OCI-LY7 (cell line): ENCODE data around the gene TUFM. TPM values are rescaled to one million over a fixed set of nuclear protein-coding genes. Genes with fewer than 3 reads are reported as not detected.

Source experiments
- BruUV-seq: library from RNA; stranded (reverse); fragments of 400-500 nt; replicated peaks from 2 replicates; lab custom pipeline; 2021; lab: Mats Ljungman, UMichigan
- CTCF ChIA-PET: fragments of 300-600 bp; sonication (Branson Sonifier 250); formaldehyde crosslinking; loops from one replicate; lab custom pipeline; 2022; ENCODE audit warnings: antibody characterized with exemption; ENCODE audit not compliant: unreplicated experiment; lab: Charles Lee
- POLR2A ChIA-PET: fragments of 300-600 bp; sonication (Branson Sonifier 250); formaldehyde crosslinking; loops from one replicate; lab custom pipeline; 2022; ENCODE audit warnings: antibody characterized with exemption; lab: Charles Lee
- DNase-seq: peaks from one replicate; pipeline ENCODE4 v3.0.0-alpha.2; 2015; ENCODE audit warnings: low spot score
- H2AFZ ChIP-seq: fragments of 200-600 bp; sonication (generic), shearing (Covaris generic); 2 replicates; pipeline ENCODE4 v1.6.1; 2014; ENCODE audit warnings: mild to moderate bottlenecking, antibody characterized with exemption, low read length, moderate library complexity
- H3K27ac ChIP-seq: fragments of 200-600 bp; sonication (generic); 2 replicates; pipeline ENCODE4 v1.5.1; 2014; ENCODE audit warnings: mixed run types, low read depth, mild to moderate bottlenecking, moderate library complexity, low read length, inconsistent platforms; ENCODE audit not compliant: poor library complexity, severe bottlenecking
- H3K36me3 ChIP-seq: fragments of 200-600 bp; sonication (generic); 2 replicates; pipeline ENCODE4 v1.6.1; 2014; ENCODE audit warnings: mild to moderate bottlenecking, antibody characterized with exemption, low read length, moderate library complexity, mixed read lengths; ENCODE audit not compliant: insufficient read depth
- H3K4me1 ChIP-seq: fragments of 200-600 bp; sonication (generic); 2 replicates; pipeline ENCODE4 v1.5.1; 2014; ENCODE audit warnings: mild to moderate bottlenecking, low read length; ENCODE audit not compliant: insufficient read depth, poor library complexity, severe bottlenecking
- H3K4me2 ChIP-seq: fragments of 200-600 bp; sonication (generic); 2 replicates; pipeline ENCODE4 v1.6.1; 2014; ENCODE audit warnings: mild to moderate bottlenecking, low read length
- H3K4me3 ChIP-seq: fragments of 200-600 bp; sonication (generic); 2 replicates; pipeline ENCODE4 v1.5.1; 2014; ENCODE audit warnings: mild to moderate bottlenecking, low read depth, low read length; ENCODE audit not compliant: poor library complexity, severe bottlenecking
- H3K79me2 ChIP-seq: fragments of 200-600 bp; sonication (generic); 2 replicates; pipeline ENCODE4 v1.6.1; 2016; ENCODE audit warnings: low read depth, mild to moderate bottlenecking, low read length, moderate library complexity, mixed read lengths; ENCODE audit not compliant: insufficient read depth
- H3K9me2 ChIP-seq: fragments of 200-600 bp; sonication (generic); 2 replicates; pipeline ENCODE4 v1.6.1; 2016; ENCODE audit warnings: mild to moderate bottlenecking, low read length, mixed read lengths; ENCODE audit not compliant: insufficient read depth
- H3K9me3 ChIP-seq: fragments of 200-600 bp; sonication (generic); 2 replicates; pipeline ENCODE4 v1.6.1; 2014; ENCODE audit warnings: mild to moderate bottlenecking, mixed run types, low read length, mixed read lengths
- H4K20me1 ChIP-seq: fragments of 200-600 bp; sonication (generic); 2 replicates; pipeline ENCODE4 v1.6.1; 2014; ENCODE audit warnings: mild to moderate bottlenecking, antibody characterized with exemption, low read length, moderate library complexity, mixed read lengths; ENCODE audit not compliant: insufficient read depth
- CTCF ChIP-seq: fragments of 200-600 bp; sonication (generic); conservative IDR thresholded peaks from 2 replicates; pipeline ENCODE4 v1.5.1; 2014; ENCODE audit warnings: mild to moderate bottlenecking, antibody characterized with exemption, low read length, moderate library complexity, mixed read lengths
- EZH2phosphoT487 ChIP-seq: fragments of 200-600 bp; sonication (generic); IDR thresholded peaks from 2 replicates; pipeline ENCODE4 v1.6.1; 2018; ENCODE audit warnings: low read depth, borderline replicate concordance, mild to moderate bottlenecking, mixed run types, antibody characterized with exemption, low read length, moderate library complexity, mixed read lengths
- intact Hi-C: fragments of 100-400 bp; cut with micrococcal nuclease; formaldehyde crosslinking; loops from one replicate; pipeline ENCODE4 v1.10.0; 2022; ENCODE audit not compliant: unreplicated experiment
- total RNA-seq, 2 experiments: library from RNA; depleted of rRNA in 1 of 2; stranded (reverse); fragments of >200 nt in 1 of 2; shearing (Covaris generic) in 1 of 2; gene quantifications; 2 replicates each; pipeline ENCODE4 v1.2.3, GENCODE V29; 2014 to 2022

The TUFM gene
- total RNA-seq, 2 experiments from 2014 or later: 184 to 211 TPM

GRCh38 chr16:28839004-28839639, 7.0 kb downstream of the TUFM start:
- BruUV-seq: no TSS peak
- Histone ChIP-seq H3K4me3 (no peak overlapping the region), H3K9me2 (no peaks in the 10 kb centered on the region), H2AFZ (no peak overlapping the region), H3K4me1 (no peaks in the 10 kb centered on the region), H3K36me3 (peaks cover 91% of the 10 kb centered on the region), H3K27ac (no peak overlapping the region), H4K20me1 (no peaks in the 10 kb centered on the region), H3K9me3 (no peaks in the 10 kb centered on the region), H3K79me2 (peaks cover 3% of the 10 kb centered on the region; the same call in 1 of the 2 replicates), H3K4me2 (no peak overlapping the region)
- DNase-seq: no peak
- intact Hi-C loops: no loop called here
- CTCF ChIA-PET: no interaction called here
- TF ChIP-seq CTCF: no peak
- no peak for TF ChIP-seq EZH2phosphoT487
- POLR2A ChIA-PET: interaction anchor here (2.1 kb wide), 1 partner anchor 11 kb away, joined by 10 read pairs; no protein-coding TSS in a partner anchor

- no peaks in the 10 kb centered on the region for H4K20me1 ChIP-seq
- POLR2A ChIA-PET: interaction anchor here (0.6 to 2.1 kb wide), 2 partner anchors 11 to 358 kb away, joined by 4 to 10 read pairs; no protein-coding TSS in a partner anchor
- CTCF ChIA-PET: no interaction called here
- no peaks in the 10 kb centered on the region for H3K9me3 ChIP-seq
- H3K36me3 ChIP-seq: peaks cover 91% of the 10 kb centered on the region
- no TSS peak for BruUV-seq
- no peak for DNase-seq
- no peak for TF ChIP-seq EZH2phosphoT487
- TF ChIP-seq CTCF: no peak
- no peak overlapping the region for H3K27ac ChIP-seq
- H3K9me2 ChIP-seq: no peaks in the 10 kb centered on the region
- no peaks in the 10 kb centered on the region for H3K4me1 ChIP-seq
- no peak overlapping the region for H2AFZ ChIP-seq
- no peak overlapping the region for H3K4me3 ChIP-seq
- no peak overlapping the region for H3K4me2 ChIP-seq
- no peaks in the 10 kb centered on the region for H3K79me2 ChIP-seq
- intact Hi-C loops: no loop called here
Measured at GRCh38 chr16:28838558-28838918, 7.6 kb downstream of the TUFM start.
